M059J (cell line): ENCODE data around the gene TMEM143. TPM values are rescaled to one million over a fixed set of nuclear protein-coding genes. Genes with fewer than 3 reads are reported as not detected.
A peak's percentile ranks its signal among the peaks of the same experiment; 100 is the strongest.
"Not testable (repeated sequence)": the region's sequence is repeated elsewhere in the genome, so short reads cannot be mapped to it uniquely, and the experiment has no call there.

Experiments used
- DNase-seq: peaks from one replicate; pipeline ENCODE4 v3.0.0-alpha.2; 2012; ENCODE audit warnings: low read depth
- total RNA-seq: library from RNA; depleted of rRNA; stranded (reverse); fragments of >200 nt; shearing (Covaris generic); gene quantifications from 2 replicates; pipeline ENCODE4 v1.2.3, GENCODE V29; 2014; rRNA removed

Gene TMEM143
- 2.3 and 3.3 TPM in 2 replicates for total RNA-seq

- DNase-seq: peak; percentile 100
Observed at GRCh38 chr19:48363810-48364597, at the start of gene TMEM143, which contains the start of gene SYNGR4. TSS of gene TMEM143 (minus strand) at chr19:48363940. CDS start at chr19:48363920, 20 bp downstream. TSS of gene SYNGR4 (plus strand) at chr19:48364367. CDS start at chr19:48365843, 1,476 bp downstream.

GRCh38 chr19:48405850-48406249, 42.1 kb upstream of the TMEM143 start:
- peak; percentile 27 for DNase-seq

GRCh38 chr19:48405010-48405659, 41.4 kb upstream of the TMEM143 start:
- no peak for DNase-seq

- peak; percentile 74 for DNase-seq
Observed at GRCh38 chr19:48403606-48404005, 39.9 kb upstream of the TMEM143 start.

GRCh38 chr19:48401287-48401686, 37.5 kb upstream of the TMEM143 start:
- DNase-seq: no peak

GRCh38 chr19:48400018-48400742, 36.4 kb upstream of the TMEM143 start:
- DNase-seq: peak; percentile 75

- DNase-seq: peak; percentile 79
Observed at GRCh38 chr19:48398375-48399235, 34.9 kb upstream of the TMEM143 start.

GRCh38 chr19:48398102-48398374, 34.3 kb upstream of the TMEM143 start:
- DNase-seq: peak; percentile 26

- no peak for DNase-seq
Observed at GRCh38 chr19:48397263-48398101, 33.7 kb upstream of the TMEM143 start.

GRCh38 chr19:48396824-48397176, 33.1 kb upstream of the TMEM143 start:
- no peak for DNase-seq

GRCh38 chr19:48396016-48396823, 32.5 kb upstream of the TMEM143 start:
- peak; percentile 34 for DNase-seq

- no peak for DNase-seq
Observed at GRCh38 chr19:48395499-48395898, 31.8 kb upstream of the TMEM143 start.

GRCh38 chr19:48395170-48395455, 31.4 kb upstream of the TMEM143 start:
- DNase-seq: no peak

GRCh38 chr19:48394331-48395169, 30.8 kb upstream of the TMEM143 start:
- DNase-seq: peak; percentile 39

GRCh38 chr19:48393559-48394330, 30.0 kb upstream of the TMEM143 start, which contains the start of gene GRIN2D:
TSS of gene GRIN2D (plus strand) at chr19:48393668. CDS start at chr19:48398393, 4,725 bp downstream.
- DNase-seq: peak; percentile 33

- no peak for DNase-seq
Observed at GRCh38 chr19:48392860-48393558, 29.3 kb upstream of the TMEM143 start.

GRCh38 chr19:48392006-48392344, 28.2 kb upstream of the TMEM143 start:
- DNase-seq: not testable (repeated sequence)
